Nephron progenitor cell (in vitro differentiated cells): Measurements from ENCODE around the gene DDAH1.
A peak's percentile ranks its signal among the peaks of the same experiment; 100 is the strongest.

Experiments
- DNase-seq: peaks from one replicate; pipeline ENCODE4 v3.0.0; 2021
- H3K27ac Mint-ChIP-seq: 2 replicates; pipeline ENCODE4 v1.8.0; 2021; ENCODE audit warnings: mild to moderate bottlenecking, moderate library complexity, mixed read lengths
- H3K27me3 Mint-ChIP-seq: 2 replicates; pipeline ENCODE4 v1.8.0; 2021; ENCODE audit warnings: mild to moderate bottlenecking, low read depth, mixed read lengths; ENCODE audit not compliant: poor library complexity
- H3K36me3 Mint-ChIP-seq: 2 replicates; pipeline ENCODE4 v1.8.0; 2021; ENCODE audit warnings: low read depth, mixed read lengths
- H3K4me1 Mint-ChIP-seq: 2 replicates; pipeline ENCODE4 v1.8.0; 2021; ENCODE audit warnings: mixed read lengths
- H3K4me3 Mint-ChIP-seq: 2 replicates; pipeline ENCODE4 v1.8.0; 2021; ENCODE audit warnings: mild to moderate bottlenecking, moderate library complexity, mixed read lengths
- H3K9me3 Mint-ChIP-seq: 2 replicates; pipeline ENCODE4 v1.8.0; 2021; ENCODE audit warnings: mild to moderate bottlenecking, moderate library complexity, mixed read lengths
- CTCF ChIP-seq: fragments of 200-600 bp; sonication (generic); IDR thresholded peaks from 2 replicates; pipeline ENCODE4 v1.5.0; 2021; ENCODE audit warnings: antibody characterized with exemption

The DDAH1 gene

GRCh38 chr1:85447006-85447943 is 17.7 kb downstream of the DDAH1 start:
- Mint-ChIP-seq H3K9me3 (peaks cover 18% of the 10 kb centered on the region), H3K4me3 (no peak overlapping the region), H3K36me3 (peaks cover 32% of the 10 kb centered on the region), H3K4me1 (peaks cover 12% of the 10 kb centered on the region), H3K27ac (no peak overlapping the region), H3K27me3 (no peaks in the 10 kb centered on the region)
- TF ChIP-seq CTCF = no peak
- no peak for DNase-seq

GRCh38 chr1:85445906-85446305 is 19.1 kb downstream of the DDAH1 start:
- no peak for TF ChIP-seq CTCF
- H3K4me1 Mint-ChIP-seq = peaks cover 14% of the 10 kb centered on the region
- no peaks in the 10 kb centered on the region for H3K27me3 Mint-ChIP-seq
- H3K27ac Mint-ChIP-seq = no peak overlapping the region
- no peak for DNase-seq
- H3K36me3 Mint-ChIP-seq = peaks cover 32% of the 10 kb centered on the region
- H3K9me3 Mint-ChIP-seq = peaks cover 26% of the 10 kb centered on the region
- H3K4me3 Mint-ChIP-seq = no peak overlapping the region

GRCh38 chr1:85444381-85444780 is 20.6 kb downstream of the DDAH1 start:
- peaks cover 29% of the 10 kb centered on the region for H3K36me3 Mint-ChIP-seq
- no peak for DNase-seq
- H3K27ac Mint-ChIP-seq = no peak overlapping the region
- H3K4me1 Mint-ChIP-seq = peaks cover 27% of the 10 kb centered on the region
- no peak overlapping the region for H3K4me3 Mint-ChIP-seq
- peaks cover 26% of the 10 kb centered on the region for H3K9me3 Mint-ChIP-seq
- H3K27me3 Mint-ChIP-seq = no peaks in the 10 kb centered on the region
- no peak for TF ChIP-seq CTCF

- Mint-ChIP-seq H3K4me1 (peaks cover 38% of the 10 kb centered on the region), H3K36me3 (peaks cover 25% of the 10 kb centered on the region), H3K4me3 (no peak overlapping the region), H3K9me3 (peaks cover 26% of the 10 kb centered on the region), H3K27me3 (no peaks in the 10 kb centered on the region), H3K27ac (peak overlapping the region; percentile 66)
- DNase-seq = no peak
- no peak for TF ChIP-seq CTCF
These were observed 24.3 kb downstream of the DDAH1 start for GRCh38 chr1:85440612-85441011.

GRCh38 chr1:85438353-85438752 is 26.6 kb downstream of the DDAH1 start:
- peaks cover 14% of the 10 kb centered on the region for H3K9me3 Mint-ChIP-seq
- peak; percentile 7 for DNase-seq
- H3K36me3 Mint-ChIP-seq = peaks cover 6% of the 10 kb centered on the region
- no peak overlapping the region for H3K27ac Mint-ChIP-seq
- H3K4me1 Mint-ChIP-seq = peaks cover 38% of the 10 kb centered on the region
- H3K27me3 Mint-ChIP-seq = no peaks in the 10 kb centered on the region
- TF ChIP-seq CTCF = no peak
- H3K4me3 Mint-ChIP-seq = peak overlapping the region; percentile 54

GRCh38 chr1:85437139-85437538 is 27.8 kb downstream of the DDAH1 start:
- H3K27ac Mint-ChIP-seq = no peak overlapping the region
- H3K4me1 Mint-ChIP-seq = peaks cover 38% of the 10 kb centered on the region

More at GRCh38 chr1:85437139-85437538, 27.8 kb downstream of the DDAH1 start:
- no peak overlapping the region for H3K4me3 Mint-ChIP-seq
- no peaks in the 10 kb centered on the region for H3K36me3 Mint-ChIP-seq
- no peak for TF ChIP-seq CTCF
- no peaks in the 10 kb centered on the region for H3K27me3 Mint-ChIP-seq
- DNase-seq = no peak
- H3K9me3 Mint-ChIP-seq = peaks cover 7% of the 10 kb centered on the region
